ENCODE measurements around the gene NCF1. TPM values are rescaled to one million over a fixed set of nuclear protein-coding genes. Genes with fewer than 3 reads are reported as not detected.
"Not testable (repeated sequence)": the region's sequence is repeated elsewhere in the genome, so short reads cannot be mapped to it uniquely, and the experiment has no call there.

NCF1 gene
- polyA plus RNA-seq, 4 donors: 0.89 to 13.5 (median 5.3) TPM

- not testable (repeated sequence) for H3K4me3 ChIP-seq (ENCODE audit: low read depth in 1 of 3, low read length in 3 of 3); H3K9me3 ChIP-seq (ENCODE audit: control insufficient read depth in 2 of 2, insufficient read depth in 1 of 2, low read depth in 1 of 2, low read length in 1 of 2); FAIRE-seq; H3K4me1 ChIP-seq (ENCODE audit: control insufficient read depth in 3 of 3, insufficient read depth in 2 of 3, low read depth in 1 of 3, low read length in 2 of 3); DNase-seq; H3K36me3 ChIP-seq (ENCODE audit: control insufficient read depth in 3 of 3, insufficient read depth in 2 of 3, low read depth in 1 of 3, low read length in 3 of 3); H3K27me3 ChIP-seq (ENCODE audit: control insufficient read depth in 3 of 3, insufficient read depth in 3 of 3, low read length in 3 of 3); H3K27ac ChIP-seq (ENCODE audit: low read depth in 1 of 3, low read length in 2 of 3)
- no CpG with 5 or more reads among the region's 6 CpGs for WGBS, 3 donors
Observed at GRCh38 chr7:74775111-74775510, 1.3 kb downstream of the NCF1 start.

- H3K4me3 ChIP-seq (ENCODE audit: low read depth in 1 of 3, low read length in 3 of 3); H3K27ac ChIP-seq (ENCODE audit: low read depth in 1 of 3, low read length in 2 of 3); H3K27me3 ChIP-seq (ENCODE audit: control insufficient read depth in 3 of 3, insufficient read depth in 3 of 3, low read length in 3 of 3); H3K9me3 ChIP-seq (ENCODE audit: control insufficient read depth in 2 of 2, insufficient read depth in 1 of 2, low read depth in 1 of 2, low read length in 1 of 2); H3K36me3 ChIP-seq (ENCODE audit: control insufficient read depth in 3 of 3, insufficient read depth in 2 of 3, low read depth in 1 of 3, low read length in 3 of 3); FAIRE-seq; H3K4me1 ChIP-seq (ENCODE audit: control insufficient read depth in 3 of 3, insufficient read depth in 2 of 3, low read depth in 1 of 3, low read length in 2 of 3); DNase-seq: not testable (repeated sequence)
- WGBS, 3 donors: 75 to 88% (median 83%) methylated on average over 4 to 13 of the region's 17 CpGs
Observed at GRCh38 chr7:74779053-74779452, 5.2 kb downstream of the NCF1 start.

GRCh38 chr7:74781746-74782145, 7.9 kb downstream of the NCF1 start:
- not testable (repeated sequence) for H3K4me3 ChIP-seq (ENCODE audit: low read depth in 1 of 3, low read length in 3 of 3); H3K27me3 ChIP-seq (ENCODE audit: control insufficient read depth in 3 of 3, insufficient read depth in 3 of 3, low read length in 3 of 3); H3K36me3 ChIP-seq (ENCODE audit: control insufficient read depth in 3 of 3, insufficient read depth in 2 of 3, low read depth in 1 of 3, low read length in 3 of 3); H3K27ac ChIP-seq (ENCODE audit: low read depth in 1 of 3, low read length in 2 of 3); DNase-seq; H3K4me1 ChIP-seq (ENCODE audit: control insufficient read depth in 3 of 3, insufficient read depth in 2 of 3, low read depth in 1 of 3, low read length in 2 of 3); FAIRE-seq; H3K9me3 ChIP-seq (ENCODE audit: control insufficient read depth in 2 of 2, insufficient read depth in 1 of 2, low read depth in 1 of 2, low read length in 1 of 2)
- 80 to 86% (median 83%) methylated on average over 3 of the region's 6 CpGs for WGBS, 3 donors

- H3K27me3 ChIP-seq (ENCODE audit: control insufficient read depth in 3 of 3, insufficient read depth in 3 of 3, low read length in 3 of 3); H3K27ac ChIP-seq (ENCODE audit: low read depth in 1 of 3, low read length in 2 of 3); FAIRE-seq; H3K36me3 ChIP-seq (ENCODE audit: control insufficient read depth in 3 of 3, insufficient read depth in 2 of 3, low read depth in 1 of 3, low read length in 3 of 3); H3K9me3 ChIP-seq (ENCODE audit: control insufficient read depth in 2 of 2, insufficient read depth in 1 of 2, low read depth in 1 of 2, low read length in 1 of 2); H3K4me1 ChIP-seq (ENCODE audit: control insufficient read depth in 3 of 3, insufficient read depth in 2 of 3, low read depth in 1 of 3, low read length in 2 of 3); DNase-seq; H3K4me3 ChIP-seq (ENCODE audit: low read depth in 1 of 3, low read length in 3 of 3): not testable (repeated sequence)
- 75 to 91% (median 84%) methylated on average over 2 to 5 of the region's 5 CpGs for WGBS, 3 donors
Observed at GRCh38 chr7:74783595-74783994, 9.8 kb downstream of the NCF1 start.

GRCh38 chr7:74788369-74789150, 14.7 kb downstream of the NCF1 start:
- H3K4me1 ChIP-seq (ENCODE audit: control insufficient read depth in 3 of 3, insufficient read depth in 2 of 3, low read depth in 1 of 3, low read length in 2 of 3); H3K27ac ChIP-seq (ENCODE audit: low read depth in 1 of 3, low read length in 2 of 3); H3K36me3 ChIP-seq (ENCODE audit: control insufficient read depth in 3 of 3, insufficient read depth in 2 of 3, low read depth in 1 of 3, low read length in 3 of 3); H3K4me3 ChIP-seq (ENCODE audit: low read depth in 1 of 3, low read length in 3 of 3); H3K27me3 ChIP-seq (ENCODE audit: control insufficient read depth in 3 of 3, insufficient read depth in 3 of 3, low read length in 3 of 3); H3K9me3 ChIP-seq (ENCODE audit: control insufficient read depth in 2 of 2, insufficient read depth in 1 of 2, low read depth in 1 of 2, low read length in 1 of 2); FAIRE-seq: not testable (repeated sequence)
- peak; percentile 88 to 90 for DNase-seq
- 0 to 1% (median 0%) methylated on average over 11 to 46 of the region's 82 CpGs for WGBS, 3 donors

GRCh38 chr7:74789200-74789736, 15.5 kb downstream of the NCF1 start:
- FAIRE-seq; H3K9me3 ChIP-seq (ENCODE audit: control insufficient read depth in 2 of 2, insufficient read depth in 1 of 2, low read depth in 1 of 2, low read length in 1 of 2): not testable (repeated sequence)
- WGBS, 3 donors: 0 to 8% methylated on average over 3 of the region's 24 CpGs; no CpG with 5 or more reads in 1 of the 3 donors

GRCh38 chr7:74797848-74798622, 24.2 kb downstream of the NCF1 start:
- not testable (repeated sequence) for FAIRE-seq; H3K27ac ChIP-seq (ENCODE audit: low read depth in 1 of 3, low read length in 2 of 3); H3K4me1 ChIP-seq (ENCODE audit: control insufficient read depth in 3 of 3, insufficient read depth in 2 of 3, low read depth in 1 of 3, low read length in 2 of 3); H3K9me3 ChIP-seq (ENCODE audit: control insufficient read depth in 2 of 2, insufficient read depth in 1 of 2, low read depth in 1 of 2, low read length in 1 of 2); H3K27me3 ChIP-seq (ENCODE audit: control insufficient read depth in 3 of 3, insufficient read depth in 3 of 3, low read length in 3 of 3); H3K4me3 ChIP-seq (ENCODE audit: low read depth in 1 of 3, low read length in 3 of 3); DNase-seq; H3K36me3 ChIP-seq (ENCODE audit: control insufficient read depth in 3 of 3, insufficient read depth in 2 of 3, low read depth in 1 of 3, low read length in 3 of 3)
- 89 to 92% (median 90%) methylated on average over 7 to 14 of the region's 27 CpGs for WGBS, 3 donors

More at GRCh38 chr7:74789200-74789736, 15.5 kb downstream of the NCF1 start:
- H3K4me3 ChIP-seq (ENCODE audit: low read depth in 1 of 3, low read length in 3 of 3); DNase-seq; H3K27ac ChIP-seq (ENCODE audit: low read depth in 1 of 3, low read length in 2 of 3); H3K36me3 ChIP-seq (ENCODE audit: control insufficient read depth in 3 of 3, insufficient read depth in 2 of 3, low read depth in 1 of 3, low read length in 3 of 3); H3K4me1 ChIP-seq (ENCODE audit: control insufficient read depth in 3 of 3, insufficient read depth in 2 of 3, low read depth in 1 of 3, low read length in 2 of 3); H3K27me3 ChIP-seq (ENCODE audit: control insufficient read depth in 3 of 3, insufficient read depth in 3 of 3, low read length in 3 of 3): not testable (repeated sequence)

GRCh38 chr7:74798644-74799043, 24.8 kb downstream of the NCF1 start:
- H3K27ac ChIP-seq (ENCODE audit: low read depth in 1 of 3, low read length in 2 of 3); H3K9me3 ChIP-seq (ENCODE audit: control insufficient read depth in 2 of 2, insufficient read depth in 1 of 2, low read depth in 1 of 2, low read length in 1 of 2); DNase-seq; H3K4me1 ChIP-seq (ENCODE audit: control insufficient read depth in 3 of 3, insufficient read depth in 2 of 3, low read depth in 1 of 3, low read length in 2 of 3); H3K36me3 ChIP-seq (ENCODE audit: control insufficient read depth in 3 of 3, insufficient read depth in 2 of 3, low read depth in 1 of 3, low read length in 3 of 3); H3K27me3 ChIP-seq (ENCODE audit: control insufficient read depth in 3 of 3, insufficient read depth in 3 of 3, low read length in 3 of 3); H3K4me3 ChIP-seq (ENCODE audit: low read depth in 1 of 3, low read length in 3 of 3); FAIRE-seq: not testable (repeated sequence)
- 73 to 75% methylated on average over 1 of the region's 4 CpGs; no CpG with 5 or more reads in 1 of the 3 donors for WGBS, 3 donors
